Pulmonary artery endothelial cell (primary cell): ENCODE results near the gene ALDH7A1. TPM values are rescaled to one million over a fixed set of nuclear protein-coding genes. Genes with fewer than 3 reads are reported as not detected.
"Not testable (repeated sequence)": the region's sequence is repeated elsewhere in the genome, so short reads cannot be mapped to it uniquely, and the experiment has no call there.

ENCODE experiments used
- DNase-seq: peaks from one replicate; pipeline ENCODE4 v3.0.0-alpha.2; 2011; ENCODE audit warnings: low read depth, low spot score
- total RNA-seq: library from RNA; depleted of rRNA; stranded (reverse); fragments of >200 nt; gene quantifications from 2 replicates; pipeline ENCODE4 v1.2.3, GENCODE V29; 2014

Gene ALDH7A1
- total RNA-seq, 1 donor from 2014 or later: 65.5 TPM

- DNase-seq: no peak
These were observed 59.0 kb downstream of the ALDH7A1 start for GRCh38 chr5:126535856-126536545.

DNA sequence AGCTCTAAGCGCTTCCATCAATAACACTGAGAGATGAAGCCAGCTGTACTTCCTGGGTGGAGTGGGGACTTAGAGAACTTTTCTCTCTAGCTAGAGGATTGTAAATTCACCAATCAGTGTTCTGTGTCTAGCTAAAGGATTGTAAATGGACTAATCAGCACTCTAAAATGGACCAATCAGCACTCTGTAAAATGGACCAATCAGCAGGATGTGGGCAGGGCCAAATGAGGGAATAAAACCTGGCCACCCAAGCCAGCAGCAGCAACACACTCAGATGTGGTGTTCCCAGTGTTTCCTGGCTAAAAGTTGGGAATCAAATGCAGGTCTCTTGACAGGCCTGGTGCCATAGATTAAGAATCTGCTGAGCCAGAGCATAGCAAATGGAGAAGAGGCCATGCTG, 60.5 kb downstream of the ALDH7A1 start:
- DNase-seq: no peak

- no peak for DNase-seq
These were observed 63.4 kb downstream of the ALDH7A1 start for GRCh38 chr5:126531543-126532120.

GRCh38 chr5:126527892-126528291, 67.1 kb downstream of the ALDH7A1 start:
- no peak for DNase-seq

DNA sequence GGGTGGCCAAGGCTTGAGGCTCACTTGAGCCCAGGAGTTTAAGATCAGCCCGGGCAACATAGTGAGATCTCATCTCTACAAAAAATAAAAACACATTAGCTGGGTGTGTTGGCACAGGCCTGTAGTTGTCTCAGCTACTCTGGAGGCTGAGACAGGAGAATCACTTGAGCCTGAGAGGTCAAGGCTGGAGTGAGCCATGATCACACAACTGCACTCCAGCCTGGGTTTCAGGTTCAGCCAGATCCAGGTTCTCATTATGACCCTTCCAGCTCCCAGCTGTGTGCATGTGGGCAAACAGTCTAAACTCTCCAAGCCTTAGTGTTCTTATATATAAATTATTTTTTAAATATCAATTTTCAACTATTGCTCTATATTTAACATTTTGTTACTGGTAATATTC, 67.9 kb downstream of the ALDH7A1 start:
- no peak for DNase-seq

GRCh38 chr5:126526493-126526892, 68.5 kb downstream of the ALDH7A1 start:
- no peak for DNase-seq

GRCh38 chr5:126525630-126526245, 69.3 kb downstream of the ALDH7A1 start:
- no peak for DNase-seq

DNA sequence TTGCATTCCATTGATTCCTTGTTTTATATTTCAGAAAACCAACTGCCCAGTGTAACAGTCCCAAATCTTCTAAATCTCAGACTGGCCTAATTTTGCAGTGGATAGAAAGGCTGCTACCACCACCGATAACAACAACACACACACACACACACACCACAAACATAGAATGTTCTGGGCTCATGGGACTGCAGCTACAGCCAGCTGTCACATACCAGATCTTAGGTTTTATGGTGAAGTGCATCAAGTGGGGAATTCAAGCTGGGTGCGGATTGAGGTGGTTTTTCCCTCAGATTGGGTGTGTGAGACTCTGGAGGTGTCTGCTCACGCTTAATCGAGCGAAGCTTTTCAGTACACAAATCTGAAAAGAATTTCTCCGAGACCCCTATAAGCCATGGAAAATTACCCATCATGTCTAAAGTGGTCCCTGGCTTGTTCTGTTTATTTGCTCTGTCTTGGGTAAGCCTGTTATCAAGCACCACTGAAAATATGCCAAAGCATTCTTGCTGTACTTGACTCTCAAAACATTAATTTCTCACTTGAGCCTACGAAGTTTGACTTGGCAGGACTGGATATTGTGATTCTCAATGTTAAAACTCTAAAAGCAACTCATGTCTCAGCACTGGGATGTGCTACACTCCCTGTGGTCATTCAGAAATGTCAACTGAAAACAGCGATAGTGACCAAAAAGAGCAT, 71.1 kb downstream of the ALDH7A1 start:
- no peak for DNase-seq

- DNase-seq: no peak
These were observed 73.9 kb downstream of the ALDH7A1 start for GRCh38 chr5:126521130-126521529.

GRCh38 chr5:126520593-126520953, 74.4 kb downstream of the ALDH7A1 start:
- DNase-seq: no peak

GRCh38 chr5:126519637-126520592, 75.1 kb downstream of the ALDH7A1 start:
- no peak for DNase-seq

GRCh38 chr5:126519223-126519622, 75.8 kb downstream of the ALDH7A1 start:
- DNase-seq: not testable (repeated sequence)

DNA sequence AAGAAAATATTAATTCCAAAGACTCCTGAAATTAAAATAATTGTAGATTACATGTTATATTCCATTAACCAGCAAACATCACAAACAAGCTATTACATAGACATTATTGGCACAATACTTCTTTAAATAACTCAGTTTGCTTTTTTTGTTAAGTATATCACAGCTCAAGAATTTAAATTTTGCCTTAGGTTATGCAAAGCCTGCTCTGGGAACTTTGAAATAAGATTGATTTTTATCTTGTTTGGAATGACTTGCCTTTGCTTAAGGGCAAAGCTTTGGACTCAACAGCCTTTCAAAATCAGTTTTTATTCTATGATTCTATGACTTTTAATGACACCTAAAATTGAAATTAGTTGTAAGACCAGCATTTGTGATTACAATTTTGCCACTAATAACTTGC, 78.2 kb downstream of the ALDH7A1 start:
- no peak for DNase-seq

GRCh38 chr5:126516133-126516532, 78.9 kb downstream of the ALDH7A1 start:
- DNase-seq: no peak

GRCh38 chr5:126515337-126515736, 79.7 kb downstream of the ALDH7A1 start:
- no peak for DNase-seq

- DNase-seq: no peak
These were observed 80.4 kb downstream of the ALDH7A1 start for GRCh38 chr5:126514558-126515141.

GRCh38 chr5:126514131-126514557, 80.9 kb downstream of the ALDH7A1 start:
- no peak for DNase-seq

DNA sequence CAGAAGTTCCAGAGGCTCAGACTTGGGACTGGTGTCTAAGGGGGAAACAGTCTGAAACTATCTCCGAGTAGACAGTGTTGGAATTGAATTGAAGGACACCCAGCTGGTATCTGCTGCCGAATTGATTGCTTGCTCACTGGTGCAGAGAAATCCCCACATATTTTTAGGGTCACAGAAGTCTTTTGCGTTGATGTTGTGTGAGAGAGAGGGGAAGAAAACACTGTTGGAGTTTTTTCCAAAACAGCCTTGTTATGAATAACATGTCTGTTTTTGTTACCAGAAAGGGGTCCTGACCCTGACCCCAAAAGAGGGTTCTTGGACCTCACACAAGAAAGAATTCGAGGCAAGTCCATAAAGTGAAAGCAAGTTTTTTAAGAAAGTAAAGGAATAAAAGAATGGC, 81.3 kb downstream of the ALDH7A1 start:
- no peak for DNase-seq

DNA sequence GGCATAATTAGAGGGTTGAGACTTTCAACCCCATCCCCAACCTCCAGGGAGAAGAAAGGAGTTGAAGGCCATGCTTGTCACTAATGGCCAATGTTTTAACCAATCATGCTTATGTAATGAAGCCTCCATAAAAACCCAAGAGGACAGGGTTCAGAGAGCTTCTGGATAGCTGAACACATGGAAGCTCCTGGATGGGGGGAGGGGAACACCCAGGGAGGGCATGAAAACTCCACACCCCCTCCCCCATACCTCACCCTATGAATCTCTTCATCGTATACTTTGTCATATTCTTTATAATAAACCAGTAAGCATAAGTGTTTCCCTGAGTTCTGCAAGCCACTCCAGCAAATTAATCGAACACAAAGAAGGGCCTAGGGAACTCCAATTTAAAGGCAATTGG, 81.7 kb downstream of the ALDH7A1 start:
- no peak for DNase-seq

DNA sequence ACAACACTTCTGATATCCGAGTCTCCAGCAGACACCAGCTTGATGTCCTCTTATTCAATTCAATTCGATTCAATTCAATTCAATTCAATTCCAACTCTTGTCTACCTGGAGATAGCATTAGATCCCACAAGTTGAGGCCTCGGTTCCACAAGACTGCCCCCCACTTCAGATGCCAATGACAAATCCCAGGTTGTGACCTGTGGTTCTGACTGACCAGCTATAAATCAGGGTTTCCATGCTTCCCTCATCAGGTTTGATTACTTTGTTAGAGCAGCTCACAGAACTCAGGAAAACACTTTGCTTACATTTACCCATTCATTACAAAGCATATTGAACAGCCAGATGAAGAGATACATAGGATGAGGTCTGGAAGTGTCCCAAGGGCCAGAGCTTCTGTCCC, 82.6 kb downstream of the ALDH7A1 start:
- DNase-seq: no peak

DNA sequence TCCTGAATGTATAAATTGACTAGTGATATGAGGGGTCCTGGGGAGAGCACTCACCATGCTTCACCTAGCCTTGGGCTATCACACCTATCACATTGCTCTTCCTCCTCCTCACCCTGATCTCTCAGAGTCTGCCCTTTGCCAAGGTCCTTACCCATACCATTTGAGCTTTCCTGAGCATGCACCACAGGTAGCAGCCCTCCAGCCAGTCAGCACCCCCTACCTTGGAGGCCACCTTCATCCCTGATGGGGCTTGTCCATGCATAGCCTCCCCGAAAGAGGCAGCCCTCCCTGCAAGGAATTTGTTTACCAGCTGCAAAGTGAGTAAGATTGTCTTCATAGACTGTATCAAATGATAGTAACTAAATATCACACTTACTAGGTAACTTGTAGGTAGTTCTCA, 83.1 kb downstream of the ALDH7A1 start:
- DNase-seq: no peak
